Smooth muscle cell (in vitro differentiated cells): ENCODE data around the gene SETD5. TPM values are rescaled to one million over a fixed set of nuclear protein-coding genes. Genes with fewer than 3 reads are reported as not detected.

ENCODE experiments used
- DNase-seq: peaks from one replicate; lab custom pipeline; 2025; ENCODE audit not compliant: unreplicated experiment; lab: John Stamatoyannopoulos, UW
- H2AFZ ChIP-seq: fragments of 200-600 bp; sonication (generic); 2 replicates; pipeline ENCODE4 v1.6.0; 2016; ENCODE audit warnings: antibody characterized with exemption, low read depth, mild to moderate bottlenecking
- H3F3A ChIP-seq: fragments of 200-600 bp; sonication (generic); 2 replicates; pipeline ENCODE4 v1.6.0; 2017; ENCODE audit warnings: antibody characterized with exemption, low read depth
- H3K27ac ChIP-seq: fragments of 200-600 bp; sonication (generic); 2 replicates; pipeline ENCODE4 v1.5.1; 2016; ENCODE audit warnings: low read depth, mild to moderate bottlenecking
- H3K27me3 ChIP-seq: fragments of 200-600 bp; sonication (generic); 2 replicates; pipeline ENCODE4 v1.6.1; 2016; ENCODE audit warnings: low read depth, mild to moderate bottlenecking
- H3K36me3 ChIP-seq: fragments of 200-600 bp; sonication (generic); 2 replicates; pipeline ENCODE4 v1.5.1; 2016; ENCODE audit warnings: low read depth
- H3K4me1 ChIP-seq: fragments of 200-600 bp; sonication (generic); 2 replicates; pipeline ENCODE4 v1.5.1; 2016; ENCODE audit warnings: low read depth
- H3K4me2 ChIP-seq: fragments of 200-600 bp; sonication (generic); 2 replicates; pipeline ENCODE4 v1.6.0; 2016; ENCODE audit warnings: mild to moderate bottlenecking
- H3K4me3 ChIP-seq: fragments of 200-600 bp; sonication (generic); 2 replicates; pipeline ENCODE4 v1.5.1; 2016; ENCODE audit warnings: mild to moderate bottlenecking
- H3K79me2 ChIP-seq: fragments of 200-600 bp; sonication (generic); 2 replicates; pipeline ENCODE4 v1.6.0; 2016; ENCODE audit warnings: low read depth, mild to moderate bottlenecking
- H3K9ac ChIP-seq: fragments of 200-600 bp; sonication (generic); 2 replicates; pipeline ENCODE4 v1.6.0; 2016; ENCODE audit warnings: low read depth
- H3K9me3 ChIP-seq: fragments of 200-600 bp; sonication (generic); replicated peaks from 2 replicates; pipeline ENCODE4 v1.5.1; 2016; ENCODE audit warnings: low read depth
- H4K20me1 ChIP-seq: fragments of 200-600 bp; sonication (generic); 2 replicates; pipeline ENCODE4 v1.6.0; 2016; ENCODE audit warnings: low read depth
- whole genome bisulfite sequencing: methylation state at CpG from one replicate; pipeline ENCODE4 v1.1.7; 2016; ENCODE audit warnings: low lambda C conversion rate; 5-methylcytosine and 5-hydroxymethylcytosine counted together
- polyA plus RNA-seq: library from polyadenylated mRNA; unstranded; fragments of >200 nt; fragmentation: Nextera tagmentation; extraction: Ambion mirVana; gene quantifications from 2 replicates; pipeline ENCODE4 v1.2.1, GENCODE V29; 2016
- total RNA-seq: library from RNA; depleted of rRNA; stranded (reverse); fragments of >200 nt; gene quantifications from 2 replicates; pipeline ENCODE4 v1.2.3, GENCODE V29; 2014
- TF ChIP-seq, protein P1 (sequence below): fragments of 200-600 bp; sonication (generic); IDR thresholded peaks from 2 replicates; pipeline ENCODE4 v1.5.1; 2017; ENCODE audit warnings: borderline replicate concordance, mild to moderate bottlenecking, antibody characterized with exemption; ENCODE audit not compliant: insufficient read depth, poor library complexity, severe bottlenecking

Gene SETD5
- total and polyA plus RNA-seq, 2 experiments from 2014 or later, result 122 to 134 TPM

DNA sequence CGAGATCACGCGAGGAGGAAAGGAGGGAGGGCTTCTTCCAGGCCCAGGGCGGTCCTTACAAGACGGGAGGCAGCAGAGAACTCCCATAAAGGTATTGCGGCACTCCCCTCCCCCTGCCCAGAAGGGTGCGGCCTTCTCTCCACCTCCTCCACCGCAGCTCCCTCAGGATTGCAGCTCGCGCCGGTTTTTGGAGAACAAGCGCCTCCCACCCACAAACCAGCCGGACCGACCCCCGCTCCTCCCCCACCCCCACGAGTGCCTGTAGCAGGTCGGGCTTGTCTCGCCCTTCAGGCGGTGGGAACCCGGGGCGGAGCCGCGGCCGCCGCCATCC is 1.1 kb upstream of the SETD5 start:
- Histone ChIP-seq H3K79me2 (peaks cover 84% of the 10 kb centered on the region), H3K4me3 (peak overlapping the region; percentile 78), H3K36me3 (peaks cover 2% of the 10 kb centered on the region), H2AFZ (no peak overlapping the region), H3F3A (peaks cover 32% of the 10 kb centered on the region), H3K9ac (peak overlapping the region; percentile 95), H3K27ac (peak overlapping the region; percentile 98), H3K27me3 (no peaks in the 10 kb centered on the region), H4K20me1 (peaks cover 79% of the 10 kb centered on the region), H3K4me2 (peak overlapping the region; percentile 89), H3K9me3 (no peaks in the 10 kb centered on the region), H3K4me1 (peaks cover 46% of the 10 kb centered on the region)
- 1% methylated on average over 16 of the region's 25 CpGs for WGBS
- TF ChIP-seq, protein P1, sequence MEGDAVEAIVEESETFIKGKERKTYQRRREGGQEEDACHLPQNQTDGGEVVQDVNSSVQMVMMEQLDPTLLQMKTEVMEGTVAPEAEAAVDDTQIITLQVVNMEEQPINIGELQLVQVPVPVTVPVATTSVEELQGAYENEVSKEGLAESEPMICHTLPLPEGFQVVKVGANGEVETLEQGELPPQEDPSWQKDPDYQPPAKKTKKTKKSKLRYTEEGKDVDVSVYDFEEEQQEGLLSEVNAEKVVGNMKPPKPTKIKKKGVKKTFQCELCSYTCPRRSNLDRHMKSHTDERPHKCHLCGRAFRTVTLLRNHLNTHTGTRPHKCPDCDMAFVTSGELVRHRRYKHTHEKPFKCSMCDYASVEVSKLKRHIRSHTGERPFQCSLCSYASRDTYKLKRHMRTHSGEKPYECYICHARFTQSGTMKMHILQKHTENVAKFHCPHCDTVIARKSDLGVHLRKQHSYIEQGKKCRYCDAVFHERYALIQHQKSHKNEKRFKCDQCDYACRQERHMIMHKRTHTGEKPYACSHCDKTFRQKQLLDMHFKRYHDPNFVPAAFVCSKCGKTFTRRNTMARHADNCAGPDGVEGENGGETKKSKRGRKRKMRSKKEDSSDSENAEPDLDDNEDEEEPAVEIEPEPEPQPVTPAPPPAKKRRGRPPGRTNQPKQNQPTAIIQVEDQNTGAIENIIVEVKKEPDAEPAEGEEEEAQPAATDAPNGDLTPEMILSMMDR, result no peak
- DNase-seq, result no peak

DNA sequence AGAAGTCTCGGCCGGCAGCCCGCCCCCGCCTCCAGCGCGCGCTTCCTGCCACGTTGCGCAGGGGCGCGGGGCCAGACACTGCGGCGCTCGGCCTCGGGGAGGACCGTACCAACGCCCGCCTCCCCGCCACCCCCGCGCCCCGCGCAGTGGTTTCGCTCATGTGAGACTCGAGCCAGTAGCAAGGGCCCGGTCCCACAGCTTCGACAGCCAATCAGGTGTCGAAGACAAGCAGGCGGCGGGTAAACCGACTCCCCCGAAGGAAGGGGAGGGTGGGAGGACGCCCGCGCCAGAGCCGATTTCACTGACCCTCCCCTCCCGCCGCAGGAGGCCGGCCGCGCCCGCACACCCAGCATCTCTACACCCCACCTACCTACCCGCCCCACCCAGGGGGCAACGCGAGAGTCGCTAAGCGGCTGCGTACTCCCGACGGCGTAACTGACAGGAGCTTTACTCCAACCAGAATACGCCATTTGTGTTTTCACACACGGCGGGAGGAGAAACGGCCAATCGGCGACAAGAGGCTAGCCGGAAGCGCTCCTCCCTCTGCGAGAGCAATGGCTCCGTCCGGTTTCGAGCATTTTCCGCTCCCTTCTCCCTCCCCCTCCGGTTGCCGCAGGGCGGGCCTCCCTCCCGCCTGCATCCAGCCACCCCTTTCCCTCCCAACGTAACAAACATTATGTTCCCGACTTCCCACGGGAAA is 633 bp upstream of the SETD5 start:
- Histone ChIP-seq H3K4me3 (peak overlapping the region; percentile 78), H3K4me1 (peaks cover 52% of the 10 kb centered on the region), H3K27ac (peak overlapping the region; percentile 98), H3K9ac (peak overlapping the region; percentile 95), H3K36me3 (no peaks in the 10 kb centered on the region), H2AFZ (no peak overlapping the region), H4K20me1 (peaks cover 79% of the 10 kb centered on the region), H3K27me3 (no peaks in the 10 kb centered on the region), H3K79me2 (peaks cover 84% of the 10 kb centered on the region), H3F3A (peaks cover 27% of the 10 kb centered on the region), H3K9me3 (no peaks in the 10 kb centered on the region), H3K4me2 (peak overlapping the region; percentile 89)
- DNase-seq, result peak; percentile 96
- WGBS, result 1% methylated on average over 56 of the region's 71 CpGs
- TF ChIP-seq, protein P1, result no peak

DNA sequence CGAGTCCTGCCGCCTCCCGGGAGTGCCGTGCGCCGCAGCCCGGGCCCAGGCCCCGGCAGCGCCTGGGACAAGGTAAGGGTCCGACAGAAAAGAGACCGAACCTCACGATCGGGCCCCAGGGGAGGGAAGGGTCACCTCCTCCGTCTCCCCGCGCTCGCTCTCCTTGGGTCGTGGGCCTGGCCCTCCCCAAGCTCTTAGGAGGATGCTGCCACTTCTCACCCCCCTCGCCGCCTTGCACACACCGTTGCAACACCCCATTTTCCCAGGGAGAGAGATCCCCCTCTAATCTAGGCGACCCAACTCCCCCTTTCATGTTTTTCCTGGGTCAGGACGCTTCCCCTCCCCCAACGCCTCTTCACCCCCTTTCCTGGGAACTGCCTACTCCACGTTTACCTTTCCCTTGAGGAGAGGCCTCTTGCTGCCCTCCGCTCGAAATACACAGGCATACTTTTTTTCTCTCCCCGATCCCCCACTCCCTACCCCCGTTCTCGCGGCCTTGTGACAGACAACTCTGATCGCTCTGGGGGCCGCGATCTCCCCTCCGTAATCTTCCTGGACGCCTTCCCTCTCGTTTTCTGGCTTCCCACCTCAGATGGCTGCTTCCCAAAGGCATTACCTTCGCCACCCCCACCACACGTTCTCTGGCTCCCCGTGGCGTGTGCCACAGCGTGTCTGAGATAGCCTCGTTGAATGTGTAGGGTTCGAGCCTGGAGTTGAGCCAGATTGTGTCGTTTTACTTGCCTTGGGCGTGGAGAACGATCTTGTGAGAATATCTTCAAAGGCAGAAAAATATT is 688 bp downstream of the SETD5 start:
- Histone ChIP-seq H3K27me3 (no peaks in the 10 kb centered on the region), H3K27ac (peak overlapping the region; percentile 100), H3K9ac (peak overlapping the region; percentile 100), H3K9me3 (no peaks in the 10 kb centered on the region), H3K4me1 (peaks cover 59% of the 10 kb centered on the region), H3K79me2 (peaks cover 84% of the 10 kb centered on the region), H3K4me3 (peak overlapping the region; percentile 94), H2AFZ (no peak overlapping the region), H3K4me2 (peak overlapping the region; percentile 92), H4K20me1 (peaks cover 79% of the 10 kb centered on the region), H3K36me3 (no peaks in the 10 kb centered on the region), H3F3A (peaks cover 24% of the 10 kb centered on the region)
- TF ChIP-seq, protein P1, result no peak
- 3% methylated on average over 46 of the region's 47 CpGs for WGBS
- DNase-seq, result no peak
